Endothelial cell of hepatic sinusoid (primary cell): ENCODE results near the gene SLIT1.

Experiments used
- in situ Hi-C: cut with HindIII; loops from 2 replicates; pipeline ENCODE4 v1.10.0; 2017; ENCODE audit warnings: low sequenced_read_pairs

The SLIT1 gene

DNA sequence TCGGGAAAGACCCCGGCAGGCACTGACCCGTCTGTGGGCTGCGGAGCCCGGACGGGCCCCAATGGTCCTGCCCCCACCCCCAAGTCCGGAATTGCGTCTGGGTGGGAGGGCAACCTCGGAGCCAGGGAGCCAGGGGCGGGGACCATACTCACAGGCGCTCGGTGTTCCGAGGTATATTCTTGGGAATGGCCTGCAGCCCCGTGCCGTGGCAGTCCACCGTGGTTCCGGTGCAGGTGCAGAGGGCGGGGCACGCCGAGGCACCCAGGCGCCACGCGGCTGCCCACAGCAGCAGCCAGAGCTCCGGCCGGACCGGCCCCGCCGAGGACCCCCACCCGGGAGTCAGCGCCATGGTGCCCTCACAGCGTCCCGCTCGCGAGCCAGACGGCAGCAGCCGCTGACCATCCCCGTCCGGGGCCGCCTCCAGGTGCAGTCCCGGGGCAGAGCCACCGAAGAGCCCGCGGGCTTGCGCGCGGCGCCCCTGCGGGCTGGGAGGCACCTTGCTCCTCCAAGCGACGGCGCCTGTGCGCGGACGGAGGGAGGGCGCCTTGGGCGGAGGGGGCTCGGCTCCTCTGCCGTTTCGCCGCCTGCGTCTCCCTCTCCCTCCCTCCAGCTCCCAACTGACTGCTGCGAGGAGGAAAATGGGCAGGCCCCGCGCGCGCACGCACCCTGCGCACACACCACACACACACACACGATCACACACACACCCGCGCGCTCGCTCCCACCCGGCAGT is at the start of gene SLIT1:
Gene SLIT1, minus strand, starts transcription at position 634 of the 733 bp plus-strand sequence. Its CDS starts 285 bp downstream, at position 349.
- in situ Hi-C loops = no loop called here

DNA sequence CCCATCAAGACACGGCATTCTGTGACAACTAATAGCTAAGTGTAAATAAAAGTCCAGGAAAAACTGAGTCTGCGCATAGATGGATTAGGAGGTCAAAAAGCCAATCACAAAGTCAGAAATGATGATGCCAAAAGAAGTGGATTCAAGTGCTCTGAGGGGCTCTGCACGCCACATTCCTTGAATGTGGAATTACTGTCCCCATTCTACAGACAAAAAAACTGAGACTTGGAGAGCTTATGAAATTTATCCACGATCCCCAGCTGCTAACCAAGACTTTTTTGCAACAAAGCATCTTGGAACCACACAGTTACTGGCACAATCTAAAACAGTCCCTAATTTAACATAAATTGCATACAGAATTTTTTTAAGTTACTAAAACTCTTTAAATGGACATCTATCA is 49.6 kb upstream of the SLIT1 start:
- in situ Hi-C loops = no loop called here

DNA sequence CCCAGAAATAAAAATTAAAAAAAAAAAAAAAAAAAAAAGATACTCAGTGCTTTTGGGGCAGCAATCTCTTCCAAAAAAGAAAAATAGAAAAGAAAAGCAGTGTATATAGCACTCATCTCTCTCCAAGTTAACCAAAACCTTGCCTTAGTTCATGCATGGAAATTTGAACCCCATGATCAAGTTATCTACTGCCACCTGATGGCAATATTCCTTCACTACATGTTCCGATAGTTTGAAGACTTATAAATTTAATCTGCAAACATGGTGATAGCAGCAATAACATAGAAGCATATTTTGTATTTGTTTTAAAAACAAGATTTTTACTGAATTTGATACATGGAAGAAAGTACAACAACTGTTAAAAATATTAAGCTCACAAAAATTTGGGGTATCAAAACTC is 48.6 kb upstream of the SLIT1 start:
- in situ Hi-C loops = no loop called here

DNA sequence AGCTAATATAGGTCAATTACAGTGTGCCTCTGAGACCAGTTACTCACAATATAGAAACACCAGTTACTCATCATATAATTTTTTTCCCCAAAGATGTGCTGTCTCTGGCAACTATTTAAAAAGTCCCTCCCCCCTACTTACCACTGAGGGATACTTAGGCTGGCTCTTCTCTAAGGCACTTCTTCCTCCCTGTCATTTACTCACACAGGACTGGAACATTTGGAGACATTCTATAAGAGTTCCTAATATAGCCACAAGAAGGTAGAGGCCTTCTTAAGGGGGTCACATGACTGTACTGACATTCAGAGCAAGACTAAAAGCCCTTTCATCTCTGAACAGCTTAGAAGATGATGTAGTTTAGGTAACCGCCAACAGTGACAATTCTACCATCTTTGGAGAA is 44.4 kb upstream of the SLIT1 start:
- in situ Hi-C loops = no loop called here

DNA sequence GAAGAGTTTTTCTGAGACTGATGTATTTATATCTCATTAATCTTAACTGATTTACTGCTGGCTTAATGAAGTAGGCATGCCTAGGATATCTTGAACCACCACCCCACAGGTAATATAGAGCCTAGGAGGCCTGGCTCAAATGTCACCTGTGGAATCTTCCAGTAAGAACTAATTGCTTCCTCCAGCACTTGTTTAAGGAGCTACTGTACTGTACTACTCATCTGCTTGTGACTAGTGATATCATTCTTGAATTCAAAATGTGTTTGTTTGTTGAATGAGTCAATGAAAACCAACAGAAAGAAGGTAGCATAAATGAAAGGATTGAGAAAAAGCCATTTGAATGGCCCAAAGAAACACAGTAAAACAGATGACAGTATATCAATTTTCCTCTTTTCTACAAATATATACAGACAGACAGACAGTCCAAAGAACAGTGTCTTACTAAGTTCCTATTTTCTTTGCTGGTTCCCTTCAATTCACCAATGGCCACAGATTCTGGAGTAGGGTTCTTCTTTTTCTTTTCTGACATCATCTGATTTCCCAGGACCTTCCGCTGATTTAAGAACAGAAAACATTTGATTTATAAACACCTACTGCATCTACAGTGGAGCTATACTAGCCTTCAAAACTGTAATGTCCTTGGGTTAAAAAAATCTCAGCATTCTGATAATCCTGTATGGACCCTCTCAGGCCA is 43.7 kb upstream of the SLIT1 start:
- in situ Hi-C loops = loop anchor here (5.0 kb wide), 1 partner anchor 72 kb away; no protein-coding TSS in a partner anchor

DNA sequence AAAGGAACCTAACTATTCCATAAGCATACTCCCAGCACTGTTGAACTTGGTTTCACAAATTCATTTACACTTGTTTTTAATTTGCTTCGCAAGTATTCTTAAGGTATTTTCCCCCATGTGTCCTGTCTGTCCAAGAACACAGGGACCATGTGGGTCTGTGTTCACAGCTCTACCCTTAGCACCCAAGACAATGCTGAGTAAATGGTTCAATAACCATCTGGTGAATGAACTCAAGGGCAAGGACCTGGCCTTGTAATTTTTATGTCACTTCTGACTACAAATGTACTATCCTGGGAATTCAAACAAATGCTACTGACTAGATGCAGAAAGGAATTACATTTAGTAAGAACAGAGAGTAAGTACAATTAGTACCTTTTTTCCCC is 43.0 kb upstream of the SLIT1 start:
- in situ Hi-C loops = loop anchor here (5.0 kb wide), 1 partner anchor 71 kb away; no protein-coding TSS in a partner anchor

DNA sequence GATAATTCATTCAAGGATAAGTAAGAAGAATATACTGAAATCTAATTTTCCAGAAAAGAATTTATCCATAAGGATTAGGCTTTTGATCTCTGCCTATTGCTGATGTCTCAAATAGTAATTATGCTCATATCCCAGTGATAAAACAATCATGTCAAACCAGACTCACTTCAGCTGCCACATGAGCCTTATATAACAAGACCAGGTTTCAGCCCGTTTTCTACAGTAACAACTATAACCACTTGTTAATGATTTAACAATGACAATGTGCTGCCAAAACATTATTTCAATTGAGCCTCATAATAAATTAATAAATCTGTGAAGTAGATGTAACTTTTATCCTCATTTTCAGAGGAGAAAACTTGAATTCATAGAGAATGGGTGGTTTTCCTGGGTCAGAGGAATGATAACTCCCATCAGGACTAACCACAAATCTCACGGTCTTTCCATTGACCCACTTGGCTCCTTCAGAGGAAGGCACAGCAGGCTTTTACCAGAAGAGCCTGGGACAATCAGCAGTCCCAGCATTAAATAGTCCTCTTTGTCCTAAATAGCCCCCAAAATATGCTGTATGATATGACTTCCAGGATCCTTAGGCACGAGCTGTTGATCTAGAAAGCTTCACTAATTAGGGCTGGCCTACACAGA is 42.5 kb upstream of the SLIT1 start:
- in situ Hi-C loops = loop anchor here (5.0 kb wide), 1 partner anchor 71 kb away; no protein-coding TSS in a partner anchor

DNA sequence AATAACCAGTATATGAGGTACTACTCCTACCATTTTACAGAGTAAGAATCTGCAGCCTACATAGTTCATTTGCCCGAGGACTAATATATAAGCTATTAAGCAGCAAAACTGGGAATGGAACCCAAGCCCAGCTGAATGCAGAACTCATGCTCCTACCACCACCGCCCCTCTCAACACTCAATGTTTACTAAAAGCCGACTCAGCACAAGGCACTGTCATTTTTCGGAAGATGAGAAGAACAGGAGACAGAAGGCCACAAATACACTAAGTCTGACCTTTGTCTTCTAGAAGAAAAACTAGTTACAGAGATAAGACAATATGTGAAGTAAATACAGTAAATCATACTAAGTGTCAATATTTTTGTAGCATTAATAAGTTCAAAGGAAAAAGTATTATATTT is 40.6 kb upstream of the SLIT1 start:
- in situ Hi-C loops = loop anchor here (5.0 kb wide), 1 partner anchor 69 kb away; no protein-coding TSS in a partner anchor

DNA sequence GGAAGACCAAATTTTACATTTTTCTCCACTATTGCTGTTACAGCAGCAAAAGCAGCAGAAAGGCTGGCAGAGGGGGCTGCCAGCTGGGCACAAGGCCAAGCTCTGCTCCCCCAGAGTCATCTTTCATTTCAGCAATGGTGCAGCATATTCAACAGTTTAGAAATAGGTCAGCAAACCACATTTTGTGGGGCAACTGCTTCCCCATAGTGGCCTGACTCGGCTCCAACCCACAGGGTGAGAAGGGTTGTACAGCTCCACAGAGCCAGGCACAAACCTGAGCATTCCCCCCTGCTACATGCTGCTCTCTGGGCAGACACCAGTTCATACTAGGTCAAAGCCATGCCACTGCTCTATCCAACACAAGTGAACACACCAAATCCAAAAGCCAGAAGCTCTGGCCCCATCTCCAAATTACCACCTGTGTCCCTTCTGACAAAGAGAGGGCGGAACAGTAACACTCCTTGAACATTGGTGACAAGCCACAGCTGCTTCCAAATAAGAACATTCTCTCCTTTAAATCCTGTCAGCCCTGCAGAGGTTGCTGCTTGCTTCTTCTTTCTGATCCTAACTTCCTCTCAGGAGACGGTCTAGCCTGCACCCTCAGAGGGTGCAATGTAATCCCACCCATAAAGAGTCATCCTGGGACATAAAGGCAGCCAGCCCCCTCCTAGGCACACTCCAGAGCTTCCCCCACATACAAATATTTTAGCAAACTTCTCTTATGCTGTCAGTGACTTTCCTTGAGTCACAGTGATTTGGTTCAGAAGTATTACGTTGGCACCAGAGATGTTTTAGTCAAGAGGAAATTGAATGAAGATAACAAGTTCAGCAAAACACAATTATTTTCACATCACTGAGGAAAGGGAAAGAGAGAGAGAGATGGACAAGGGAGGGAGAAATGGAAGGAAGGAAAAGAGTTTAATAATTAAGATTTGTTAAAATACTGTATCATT is 39.0 kb upstream of the SLIT1 start:
- in situ Hi-C loops = loop anchor here (5.0 kb wide), 1 partner anchor 67 kb away; no protein-coding TSS in a partner anchor

DNA sequence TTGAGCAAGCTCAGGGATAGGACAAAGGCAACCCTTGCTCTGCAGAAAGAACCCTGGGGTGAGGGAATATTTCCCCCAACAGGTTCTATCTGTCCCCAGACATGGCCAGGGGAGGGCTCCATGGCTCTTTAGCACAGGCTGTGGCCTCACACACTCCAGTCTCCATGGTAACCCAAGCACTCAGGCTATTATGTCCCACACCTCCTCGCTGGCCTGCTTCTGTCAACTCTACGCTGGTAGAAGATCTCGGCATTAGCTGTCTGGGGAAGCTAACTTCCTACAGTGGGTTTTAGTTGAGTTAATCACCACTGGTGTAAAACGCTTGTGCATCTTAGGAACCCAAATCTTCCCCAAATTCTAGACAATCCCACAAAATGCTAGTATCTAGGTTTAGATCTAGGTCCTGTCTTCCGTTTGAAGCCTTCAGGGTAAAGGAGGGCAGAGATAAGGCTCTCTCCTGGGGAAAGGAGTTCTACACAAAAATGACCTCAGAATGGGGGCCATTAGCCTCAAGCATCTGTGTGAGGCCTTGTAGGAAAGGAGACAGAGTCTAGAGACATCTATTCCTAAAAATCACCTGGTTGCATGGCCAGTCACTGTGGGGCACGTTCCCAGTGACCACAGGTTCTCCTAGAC is 36.7 kb upstream of the SLIT1 start:
- in situ Hi-C loops = no loop called here

DNA sequence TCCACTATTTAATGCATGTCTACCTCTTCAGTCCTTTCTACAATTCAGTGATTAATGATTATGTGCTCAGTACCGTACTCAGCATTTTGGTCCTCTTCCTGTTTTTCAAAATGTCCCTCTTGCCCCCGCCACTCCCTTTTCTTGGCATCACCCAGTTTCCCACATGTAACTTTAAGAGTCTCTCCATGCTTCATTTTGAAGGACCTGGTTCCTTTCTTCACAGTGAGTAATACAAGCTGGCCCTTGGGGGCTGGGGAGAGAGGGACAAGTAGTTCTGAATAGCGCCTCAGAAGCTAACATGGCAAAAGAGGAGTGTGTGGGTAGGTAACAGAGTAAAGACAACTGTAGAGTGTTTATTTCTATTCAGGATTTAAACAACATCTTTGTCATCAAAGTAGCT is 34.6 kb upstream of the SLIT1 start:
- in situ Hi-C loops = no loop called here

DNA sequence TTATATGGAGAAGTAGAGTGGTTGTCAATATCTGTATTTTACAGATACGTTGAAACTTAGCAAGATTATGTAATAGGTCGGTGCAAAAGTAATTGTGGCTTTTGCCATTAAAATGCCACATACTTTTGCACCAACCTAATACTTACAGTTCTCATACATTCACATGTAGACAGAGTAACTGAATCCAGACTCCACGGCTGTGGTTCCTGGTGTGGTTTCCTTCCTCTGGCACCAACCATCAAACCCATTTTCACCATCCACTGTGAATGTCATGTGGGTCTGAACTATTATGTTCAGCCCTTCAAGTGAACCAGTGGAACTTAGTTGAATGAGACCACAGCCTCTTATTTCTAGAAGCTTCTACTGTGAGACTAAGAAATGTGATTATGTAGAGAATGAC is 31.5 kb upstream of the SLIT1 start:
- in situ Hi-C loops = no loop called here

DNA sequence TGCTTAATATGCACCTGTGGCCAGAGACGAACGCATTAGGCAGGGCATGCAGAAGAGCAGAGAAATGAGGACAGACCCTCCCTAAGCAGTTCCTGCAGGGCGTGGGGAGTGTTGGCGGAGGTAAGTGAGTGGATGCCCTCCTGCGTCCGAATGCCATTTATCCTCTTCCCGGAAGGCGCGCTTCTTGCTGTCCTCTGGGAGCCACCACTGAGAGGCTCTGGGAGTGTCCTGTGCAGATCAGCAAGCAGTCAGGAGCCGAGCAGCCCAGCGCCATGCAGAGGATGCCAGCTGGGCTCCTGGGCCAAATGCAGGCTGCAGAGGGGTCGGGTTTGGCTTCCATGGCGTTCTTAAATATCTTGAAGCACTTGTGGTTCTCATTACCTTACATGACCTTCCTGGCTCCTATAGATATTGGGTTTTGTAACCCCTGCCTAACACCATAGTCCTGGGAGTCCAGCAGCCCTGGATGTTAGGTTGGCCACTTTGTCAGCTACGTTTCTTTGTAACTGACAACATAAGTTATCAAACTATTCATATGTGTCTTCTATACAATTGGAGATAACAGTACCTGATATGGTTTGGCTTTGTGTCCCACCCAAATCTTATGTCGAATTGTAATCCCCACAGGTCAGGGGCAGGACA is 30.0 kb upstream of the SLIT1 start:
- in situ Hi-C loops = no loop called here

DNA sequence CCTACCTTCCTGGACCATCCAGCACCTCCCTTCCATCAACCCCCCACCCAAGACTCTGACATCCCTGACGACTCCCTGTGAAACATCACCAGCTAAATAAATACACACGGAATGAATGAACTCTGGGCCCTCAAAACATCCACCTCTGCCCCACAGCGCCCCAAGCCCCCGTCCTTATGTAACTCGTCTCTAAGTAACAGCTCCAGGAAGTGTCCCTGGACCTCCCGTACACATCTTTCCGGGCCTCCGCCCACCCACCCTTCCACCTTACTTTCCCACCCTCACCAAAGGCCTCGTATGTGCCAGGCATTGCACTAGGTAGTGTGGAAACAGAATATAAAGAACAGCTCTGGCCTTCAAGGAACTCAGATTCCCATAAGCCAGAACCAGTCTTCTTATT is 27.7 kb upstream of the SLIT1 start:
- in situ Hi-C loops = no loop called here

DNA sequence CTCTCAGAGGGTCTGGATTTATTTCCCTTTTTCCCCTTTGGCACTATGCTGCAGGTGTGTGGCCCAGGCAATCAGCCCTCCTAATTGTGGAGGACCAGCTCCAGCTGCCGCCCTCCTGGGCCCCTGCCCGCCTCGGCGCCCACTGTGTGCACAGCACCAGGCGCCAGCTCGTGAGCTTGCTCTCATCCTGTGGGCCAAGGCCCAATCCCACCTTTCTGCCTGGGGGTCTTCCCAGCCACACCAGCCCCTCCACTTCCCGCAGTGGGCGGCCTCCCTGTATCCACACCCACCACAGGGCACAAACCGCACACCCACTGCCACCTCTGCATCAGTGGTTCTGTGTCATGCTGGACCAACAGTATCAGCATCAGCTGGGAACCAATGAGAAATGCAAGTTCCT is 25.5 kb upstream of the SLIT1 start:
- in situ Hi-C loops = no loop called here

DNA sequence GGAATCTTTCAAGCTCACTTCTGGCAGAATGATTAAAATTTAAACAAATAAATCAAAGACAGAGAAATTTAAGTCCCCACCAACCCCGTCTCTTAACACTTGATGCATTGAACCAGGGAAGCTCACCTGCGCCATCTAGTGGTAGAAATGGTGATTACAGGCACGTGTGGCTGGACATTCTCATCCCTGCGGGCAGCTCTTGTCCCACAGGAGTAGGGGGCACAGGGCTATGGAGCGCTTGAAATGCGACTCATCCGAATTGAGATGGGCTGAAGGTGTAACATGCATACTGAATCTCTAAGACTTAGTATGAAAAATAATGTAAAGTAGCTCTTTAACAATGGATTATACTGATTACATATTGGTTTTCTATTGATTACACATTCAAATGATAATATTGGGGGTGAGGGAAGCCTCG is 24.8 kb upstream of the SLIT1 start:
- in situ Hi-C loops = no loop called here

DNA sequence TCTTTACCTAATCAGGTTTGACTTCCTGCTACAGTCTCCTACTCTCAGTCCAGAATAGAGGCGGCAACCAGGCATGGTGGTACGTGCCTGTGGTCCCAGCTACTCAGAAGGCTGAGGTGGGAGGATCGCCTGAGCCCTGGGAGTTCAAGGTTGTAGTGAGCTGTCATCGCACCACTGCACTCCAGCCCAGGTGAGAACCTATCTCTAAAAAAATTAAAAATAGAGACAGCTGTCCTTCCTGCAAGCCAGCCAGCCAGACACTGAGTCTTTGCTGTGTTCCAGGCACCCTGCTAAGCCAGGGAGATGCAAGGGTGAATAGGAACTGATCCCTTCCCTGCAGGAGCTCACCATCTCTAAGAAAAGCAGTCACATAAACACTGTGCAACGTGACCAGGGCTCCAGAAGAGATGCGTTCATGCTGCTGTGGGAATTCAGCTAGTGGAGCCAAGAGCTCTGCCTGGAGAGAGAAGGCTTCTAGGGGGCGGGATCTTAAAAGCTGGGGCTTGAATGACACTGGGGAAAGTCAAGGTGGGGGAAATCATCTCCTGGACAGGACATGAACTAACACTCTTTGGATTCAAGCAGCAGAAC is 22.1 kb upstream of the SLIT1 start:
- in situ Hi-C loops = no loop called here

DNA sequence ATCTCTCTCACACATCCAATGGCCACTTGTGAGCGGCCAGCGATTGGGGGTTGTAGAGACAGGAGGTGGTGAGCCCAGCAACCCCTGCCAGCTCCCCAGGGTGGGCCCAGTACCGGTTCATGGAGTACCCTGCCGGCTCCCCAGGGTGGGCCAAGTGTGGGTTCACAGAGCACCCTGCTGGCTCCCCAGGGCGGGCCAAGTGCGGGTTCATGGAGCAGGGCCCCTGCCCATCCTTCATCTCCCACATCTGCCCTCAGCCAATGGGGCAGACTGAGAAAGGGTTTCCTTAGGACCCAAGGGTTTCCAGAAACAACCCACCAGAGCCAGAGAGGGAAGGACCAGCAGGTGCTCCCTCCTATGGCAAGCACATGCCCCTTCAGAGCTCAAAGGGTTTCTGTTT is 21.4 kb upstream of the SLIT1 start:
- in situ Hi-C loops = no loop called here
